HT1080 (cell line): ENCODE data around the gene C1orf167. TPM values are rescaled to one million over a fixed set of nuclear protein-coding genes. Genes with fewer than 3 reads are reported as not detected.
"Not testable (repeated sequence)": the region's sequence is repeated elsewhere in the genome, so short reads cannot be mapped to it uniquely, and the experiment has no call there.

Source experiments
- DNase-seq: peaks from one replicate; pipeline ENCODE4 v3.0.0-alpha.2; 2015; ENCODE audit warnings: low read depth
- total RNA-seq: library from RNA; depleted of rRNA; stranded (reverse); fragments of >200 nt; shearing (Covaris generic); gene quantifications from 2 replicates; pipeline ENCODE4 v1.2.3, GENCODE V29; 2014

Gene C1orf167
- total RNA-seq, 1 experiment from 2014 or later: not detected

DNA sequence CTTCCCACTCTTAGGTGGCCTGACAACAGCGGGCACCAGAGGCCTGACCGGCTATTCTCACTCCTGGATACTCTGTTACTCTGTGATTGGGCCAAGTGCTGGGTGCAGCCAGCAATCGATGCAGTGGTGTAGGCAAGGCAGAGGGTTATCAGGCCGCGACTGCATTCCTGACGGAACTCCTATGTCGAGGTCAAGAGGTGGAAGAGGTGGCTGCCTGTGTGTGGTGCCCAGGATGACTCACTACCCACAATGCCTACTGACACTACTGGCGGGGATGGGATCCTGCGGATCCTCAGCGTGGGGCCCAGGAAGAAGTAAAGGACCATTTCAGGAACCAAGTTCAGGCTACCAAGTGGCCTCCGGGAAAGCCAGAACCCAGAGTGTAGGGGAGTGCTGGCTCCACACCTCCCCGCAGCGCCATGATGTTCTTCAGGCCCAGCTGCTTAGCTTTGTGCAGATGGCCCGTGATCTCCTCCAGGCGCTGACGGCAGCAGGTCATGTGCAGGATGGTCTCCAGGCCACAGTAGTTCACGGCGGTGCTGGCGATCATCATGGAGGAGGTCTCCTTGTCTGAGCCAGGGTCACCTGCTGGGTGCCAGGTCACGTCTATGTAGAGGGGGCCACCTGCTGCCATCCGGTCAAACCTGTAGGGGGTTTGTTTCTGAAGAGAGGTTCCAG is 38.9 kb downstream of the C1orf167 start:
- DNase-seq: peak; percentile 33

DNA sequence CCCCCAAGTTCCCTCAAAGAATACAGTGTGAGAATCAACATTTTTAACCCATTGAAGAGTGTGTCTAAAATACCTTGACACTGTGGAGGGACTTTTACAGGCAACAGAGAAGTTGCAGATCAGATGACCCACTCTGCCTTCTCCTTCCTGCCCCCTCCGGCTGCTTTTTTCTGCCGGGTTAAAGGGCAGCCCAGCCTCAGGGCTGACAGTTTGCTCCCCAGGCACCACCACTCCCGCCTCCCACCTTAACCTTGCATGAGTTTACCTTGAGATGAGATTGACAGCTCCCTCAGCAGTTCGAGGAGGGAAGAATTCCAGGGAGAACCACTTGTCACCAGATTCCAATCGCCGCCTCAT is 40.6 kb downstream of the C1orf167 start:
- no peak for DNase-seq

DNA sequence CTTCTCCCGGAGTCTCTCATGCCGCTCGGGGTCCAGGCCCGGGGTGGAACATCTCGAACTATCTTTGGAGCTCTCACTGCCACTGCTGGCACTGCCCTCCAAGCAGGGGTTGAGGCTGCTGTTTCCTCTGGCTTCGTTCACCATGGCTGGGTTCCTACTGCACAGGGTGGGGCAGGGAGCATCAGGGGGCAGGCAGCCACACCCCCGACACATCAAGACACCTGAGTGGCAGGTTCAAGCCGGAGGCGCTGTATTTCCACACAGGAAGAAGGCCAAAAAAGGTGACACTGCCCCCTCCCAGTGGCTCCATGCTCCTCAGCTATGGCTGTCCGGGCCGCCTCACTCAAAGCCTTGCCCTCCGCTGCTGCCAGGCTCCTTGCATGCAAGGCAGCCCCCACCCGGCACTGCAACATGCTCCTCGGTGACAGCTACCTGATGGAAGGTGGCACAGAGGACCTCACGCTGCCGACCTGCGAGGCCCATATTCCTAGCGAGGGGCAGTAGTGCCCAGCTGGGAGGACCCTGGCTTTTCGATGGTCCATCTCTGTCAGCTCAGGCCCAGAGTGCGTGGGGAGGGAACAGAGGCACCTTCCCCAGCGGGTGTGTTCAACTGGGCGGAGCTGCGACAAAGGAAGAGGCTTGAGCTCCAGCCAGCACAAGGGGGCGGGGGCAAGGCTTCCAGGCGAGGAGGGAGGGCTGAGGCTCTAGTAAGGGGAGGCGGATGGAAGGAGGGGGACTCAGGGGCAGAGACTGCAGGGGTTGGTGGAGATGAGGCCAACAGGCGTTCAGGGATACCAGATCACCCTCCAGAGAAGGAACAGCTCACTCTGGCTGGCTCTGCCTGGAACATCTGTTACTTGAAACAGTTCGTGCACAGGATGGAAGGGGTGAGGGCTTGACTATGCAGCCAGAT is 41.2 kb downstream of the C1orf167 start:
- DNase-seq: peak; percentile 78

DNA sequence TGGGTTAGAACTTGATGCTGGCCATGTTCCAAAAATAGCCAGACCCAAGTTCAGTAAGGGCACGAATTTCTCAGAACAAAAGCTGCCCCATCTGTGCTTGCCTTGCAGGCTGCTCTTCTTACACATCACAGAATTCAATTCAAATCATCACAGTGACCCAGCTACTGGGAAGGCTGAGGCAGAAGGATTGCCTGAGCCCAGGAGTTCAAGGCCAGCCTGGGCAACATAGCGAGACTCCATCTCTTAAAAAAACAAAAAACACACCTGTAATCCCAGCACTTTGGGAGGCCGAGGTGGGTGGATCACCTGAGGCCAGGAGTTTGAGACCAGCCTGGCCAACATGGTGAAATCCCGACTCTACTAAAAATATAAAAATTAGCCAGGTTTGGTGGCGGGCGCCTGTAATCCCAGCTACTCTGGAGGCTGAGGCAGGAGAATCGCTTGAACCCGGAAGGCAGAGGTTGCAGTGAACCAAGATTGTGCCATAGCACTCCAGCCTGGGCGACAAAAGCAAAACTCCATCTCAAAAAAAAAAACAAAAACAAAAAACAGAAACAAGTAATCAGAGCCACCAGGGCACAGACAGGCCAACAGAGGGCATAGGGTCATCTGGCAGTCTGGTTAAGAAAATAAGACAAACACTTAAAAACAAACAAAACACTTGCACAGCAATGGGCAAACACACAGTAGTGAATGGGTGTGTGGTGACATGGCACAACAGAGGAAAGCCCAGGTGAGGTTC is 42.1 kb downstream of the C1orf167 start:
- DNase-seq: not testable (repeated sequence)

DNA sequence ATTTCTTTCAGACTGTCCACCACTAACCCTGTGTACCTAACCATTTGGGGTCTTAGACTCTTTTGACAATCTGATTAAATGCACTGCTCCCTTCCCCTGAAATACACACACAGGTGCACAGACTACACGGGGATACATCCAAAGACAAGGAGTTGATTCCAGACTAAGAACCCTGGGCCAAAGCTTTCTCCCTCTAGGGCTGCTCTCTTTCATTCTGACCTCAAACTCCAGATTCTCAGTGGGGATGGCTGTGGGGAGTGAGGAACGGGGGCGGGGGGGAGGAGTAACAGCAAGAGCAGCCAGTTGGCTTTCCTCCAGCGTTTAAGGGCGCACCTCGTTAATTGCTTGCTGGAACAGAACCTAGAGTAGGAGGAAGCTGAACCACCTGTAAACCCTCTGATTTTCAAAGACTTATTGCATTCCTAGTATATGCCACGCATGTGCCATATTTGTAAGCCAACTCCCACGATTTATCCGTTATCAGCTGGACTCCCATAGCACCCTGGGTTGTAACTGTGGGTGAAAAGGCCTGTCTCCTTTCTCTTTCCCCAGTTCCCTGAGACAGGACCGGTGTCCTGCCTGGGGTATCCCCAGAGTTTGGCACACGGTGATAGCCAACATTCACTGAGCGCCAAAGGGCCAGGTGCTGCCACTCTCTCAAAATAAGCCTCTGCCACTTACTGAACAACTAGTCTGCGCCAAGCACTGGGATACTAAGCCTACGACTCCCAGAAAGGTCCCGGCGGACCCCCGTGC is 42.9 kb downstream of the C1orf167 start:
- no peak for DNase-seq

DNA sequence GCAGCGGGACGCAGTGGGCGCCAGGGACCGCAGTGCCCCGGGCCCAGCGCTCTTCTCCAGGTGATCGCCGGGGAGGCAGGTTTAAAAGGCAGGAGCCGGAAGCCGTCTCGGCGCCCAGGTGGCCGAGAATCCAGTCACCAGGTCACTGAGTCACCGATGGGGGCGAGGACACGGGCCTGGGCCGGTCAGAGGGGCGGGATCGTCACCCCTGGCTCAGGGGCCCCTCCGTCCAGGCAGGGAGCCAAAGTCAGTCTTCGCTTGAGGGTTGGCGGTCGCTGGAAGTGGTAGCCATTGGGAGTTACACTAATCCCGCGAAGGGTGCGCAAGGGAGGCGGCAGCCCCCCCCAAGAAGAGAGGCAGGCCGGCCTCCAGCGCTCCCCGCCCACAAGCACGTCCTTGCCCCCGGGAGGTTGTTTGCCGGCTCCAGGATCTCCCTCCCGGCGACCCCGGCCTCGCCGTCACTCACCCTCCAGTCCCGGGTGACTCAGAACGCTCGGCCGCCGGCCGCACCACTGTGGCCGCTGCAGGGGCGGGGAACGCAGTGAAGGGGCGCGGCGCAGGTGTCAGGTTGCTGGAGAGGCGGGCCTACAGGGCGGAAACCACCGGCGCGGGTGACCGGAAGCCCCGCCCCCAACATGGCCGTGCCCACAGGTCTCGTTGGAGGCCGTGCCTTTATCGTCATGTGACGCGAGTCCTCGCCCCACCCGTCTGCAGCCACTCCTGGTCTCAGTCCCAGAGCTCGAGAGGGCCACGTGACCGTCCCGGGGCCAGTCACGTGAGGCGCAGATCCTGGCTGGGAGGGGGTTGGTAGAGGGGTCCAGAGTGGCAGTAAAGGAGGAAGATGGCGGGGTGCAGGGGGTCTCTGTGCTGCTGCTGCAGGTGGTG is 43.7 kb downstream of the C1orf167 start, which contains the start of the genes CLCN6 and MTHFR:
Gene CLCN6, plus strand, starts transcription at position 770 of the 885 bp plus-strand sequence. Its CDS starts 72 bp downstream, at position 842.
Gene MTHFR, minus strand, starts transcription at position 543 of the 885 bp plus-strand sequence. CDS start 2,848 bp downstream, outside the sequence.
- peak; percentile 100 for DNase-seq

DNA sequence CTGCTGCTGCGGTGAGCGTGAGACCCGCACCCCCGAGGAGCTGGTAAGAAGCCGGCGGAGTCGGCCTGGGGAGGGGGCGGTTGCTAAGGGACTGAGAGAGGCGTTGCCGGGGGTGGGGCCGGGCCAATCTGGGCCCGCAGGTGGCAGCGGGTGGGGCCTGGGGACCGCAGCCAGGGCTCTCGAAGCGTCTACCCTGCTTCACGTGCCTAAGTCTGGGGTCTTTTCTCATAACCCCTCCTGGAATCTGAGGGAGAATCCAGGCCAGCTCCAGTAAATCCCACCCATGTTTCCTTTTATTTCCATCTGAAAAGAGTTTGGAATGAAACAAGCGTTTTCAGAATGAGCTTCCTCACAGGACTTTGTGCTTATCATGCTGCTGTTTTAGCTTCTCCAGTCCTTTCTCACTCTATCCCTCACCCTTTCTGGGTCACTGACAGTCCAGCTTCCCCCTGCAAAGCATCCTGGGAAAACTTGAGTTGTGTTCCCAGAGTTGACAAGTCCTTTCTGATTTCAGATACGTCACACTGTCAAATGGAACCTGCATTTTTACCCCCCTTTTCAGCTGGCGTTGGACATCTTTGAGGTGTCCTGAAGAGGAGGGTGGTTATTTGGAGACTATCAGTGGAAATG is 44.4 kb downstream of the C1orf167 start:
- peak; percentile 30 for DNase-seq

DNA sequence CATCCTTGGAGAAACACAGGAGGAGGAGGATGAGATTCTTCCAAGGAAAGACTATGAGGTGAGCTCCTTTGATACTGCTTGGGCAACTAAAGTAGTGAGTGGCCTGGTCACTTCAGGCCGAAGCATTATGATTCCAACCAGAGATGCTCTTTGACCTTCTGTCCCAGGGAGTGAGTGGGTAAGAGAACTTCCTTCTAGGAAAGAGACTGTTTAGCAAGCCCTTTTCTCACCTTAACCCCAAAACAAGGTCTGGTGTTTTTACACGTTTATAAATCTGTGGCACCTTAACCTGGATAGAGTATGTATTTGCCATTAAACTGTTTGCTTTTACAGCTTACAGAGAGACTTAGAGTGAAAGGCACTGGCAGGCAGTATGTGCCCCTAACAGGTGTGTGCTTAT is 45.1 kb downstream of the C1orf167 start:
- DNase-seq: no peak

DNA sequence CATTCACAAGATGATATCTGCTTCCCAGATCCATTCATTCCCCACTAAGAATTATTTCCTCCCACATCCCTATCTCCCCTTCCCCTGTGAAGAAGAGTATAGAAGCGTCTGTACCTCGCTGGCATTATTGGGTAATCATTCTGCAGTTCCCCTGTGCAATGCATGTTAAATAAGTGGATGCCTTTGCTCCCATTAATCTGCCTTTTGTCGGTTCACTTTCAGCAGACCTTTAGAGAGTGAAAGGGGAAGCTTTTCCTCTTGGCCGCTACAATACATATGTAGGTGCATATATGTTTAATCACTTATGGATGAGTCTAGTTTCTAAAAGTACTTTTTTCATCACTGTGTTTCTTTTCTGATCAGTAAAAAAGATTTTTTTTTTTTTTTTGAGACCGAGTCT is 51.0 kb downstream of the C1orf167 start:
- DNase-seq: no peak

DNA sequence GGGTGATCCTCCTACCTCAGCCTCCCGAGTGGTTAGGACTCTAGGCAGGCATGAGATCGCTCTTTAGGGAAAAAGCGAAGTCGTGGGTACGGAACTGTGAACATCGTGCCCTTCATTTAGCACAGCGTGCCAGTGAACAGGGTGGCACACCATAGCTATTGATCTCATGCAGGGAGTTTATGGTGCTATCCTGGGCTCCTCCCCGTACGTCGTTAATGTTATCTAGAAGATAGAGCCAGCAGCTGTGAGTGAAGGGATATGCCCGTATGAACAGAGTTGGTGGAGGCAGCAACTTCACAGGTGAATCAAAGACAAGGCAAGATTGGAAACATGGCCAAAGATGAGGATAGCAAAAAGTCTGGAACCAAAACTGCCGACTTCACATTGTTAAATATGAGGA is 55.2 kb downstream of the C1orf167 start:
- no peak for DNase-seq

DNA sequence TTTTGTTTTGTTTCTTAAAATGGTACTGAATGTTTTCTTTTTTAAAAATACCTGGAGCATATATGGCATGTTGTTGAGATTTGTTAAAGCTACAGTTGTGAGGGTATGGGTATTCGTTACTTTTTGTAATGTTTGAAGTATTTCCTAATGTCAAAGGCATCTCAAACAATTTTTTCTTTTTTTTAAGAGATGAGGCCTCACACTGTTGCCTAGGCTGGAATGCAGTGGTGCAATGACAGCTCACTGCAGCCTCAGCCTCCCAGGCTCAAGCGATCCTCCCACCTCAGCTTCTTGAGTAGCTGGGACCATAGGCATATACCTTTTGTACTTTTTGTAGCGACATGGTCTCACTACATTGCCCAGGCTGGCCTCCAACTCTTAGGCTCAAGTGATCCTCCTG is 60.1 kb downstream of the C1orf167 start:
- peak; percentile 45 for DNase-seq

DNA sequence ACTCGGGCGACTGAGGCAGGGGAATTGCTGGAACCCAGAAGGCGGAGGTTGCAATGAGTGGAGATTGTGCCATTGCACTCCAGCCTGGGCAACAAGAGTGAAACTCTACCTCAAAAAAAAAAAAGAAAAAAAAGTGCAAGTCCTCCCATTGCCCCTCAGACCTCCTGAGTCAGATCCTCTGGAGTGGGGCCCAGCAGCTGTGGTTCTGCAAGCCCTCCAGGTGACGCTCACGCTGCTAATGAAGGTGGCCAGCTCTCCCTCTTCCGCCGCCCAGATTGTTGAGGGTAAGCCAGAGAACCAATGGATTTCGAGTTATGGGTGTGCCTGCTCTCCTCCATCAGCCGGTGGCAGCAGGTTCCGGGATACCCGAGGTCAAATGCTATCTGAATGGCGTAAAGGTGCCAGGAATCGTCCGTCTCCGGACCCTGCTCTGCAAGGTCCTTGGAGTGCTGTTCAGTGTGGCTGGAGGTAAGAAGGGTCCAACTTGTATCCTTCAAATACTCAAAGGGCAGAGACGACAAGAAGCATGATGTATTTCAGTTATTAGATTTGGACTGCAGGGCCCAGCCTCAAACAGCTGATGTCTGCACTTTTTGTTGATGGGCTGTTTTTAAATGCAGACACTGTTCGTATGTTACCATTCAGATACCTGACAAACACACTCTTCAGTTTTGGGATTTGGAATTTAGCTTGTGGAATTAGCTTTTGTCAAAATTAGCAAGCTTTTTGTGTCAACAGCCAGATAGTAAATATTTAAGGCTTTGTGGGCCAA is 61.6 kb downstream of the C1orf167 start:
- DNase-seq: no peak

DNA sequence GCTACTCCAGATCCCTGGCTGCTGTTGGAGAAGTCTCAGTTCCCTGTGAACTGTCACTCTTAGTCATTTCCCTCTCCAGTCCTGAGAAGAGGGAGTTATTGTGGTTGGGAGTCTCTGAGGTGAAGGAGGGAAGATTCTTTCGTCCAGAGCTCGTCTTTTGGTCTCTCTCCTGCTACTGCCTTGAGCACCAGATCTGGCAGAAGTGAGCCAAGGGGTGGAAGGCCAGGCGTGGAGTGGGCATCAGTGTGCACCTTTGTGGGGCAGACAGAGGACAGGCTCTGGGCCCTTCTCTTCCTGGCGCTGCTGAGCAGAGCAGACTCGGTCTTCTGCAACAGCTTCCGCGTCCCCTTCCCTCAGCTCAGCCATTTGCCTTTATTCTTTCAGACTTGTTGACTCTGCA is 63.1 kb downstream of the C1orf167 start:
- DNase-seq: peak; percentile 68

DNA sequence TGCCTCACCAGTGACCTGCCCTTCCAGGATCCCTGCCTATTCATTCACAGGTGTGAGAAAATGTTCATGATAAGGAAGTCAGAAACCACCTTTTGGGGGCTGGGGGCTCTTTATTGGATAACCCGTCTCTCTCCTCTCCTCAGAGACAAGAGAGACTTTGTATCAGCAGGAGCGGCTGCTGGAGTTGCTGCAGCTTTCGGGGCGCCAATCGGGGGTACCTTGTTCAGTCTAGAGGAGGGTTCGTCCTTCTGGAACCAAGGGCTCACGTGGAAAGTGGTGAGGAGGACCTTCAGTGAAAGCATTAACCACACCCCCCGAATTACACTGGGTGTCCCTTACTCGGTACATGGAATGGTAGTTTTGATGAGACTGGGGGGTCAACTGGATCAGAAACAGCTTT is 65.0 kb downstream of the C1orf167 start:
- no peak for DNase-seq

DNA sequence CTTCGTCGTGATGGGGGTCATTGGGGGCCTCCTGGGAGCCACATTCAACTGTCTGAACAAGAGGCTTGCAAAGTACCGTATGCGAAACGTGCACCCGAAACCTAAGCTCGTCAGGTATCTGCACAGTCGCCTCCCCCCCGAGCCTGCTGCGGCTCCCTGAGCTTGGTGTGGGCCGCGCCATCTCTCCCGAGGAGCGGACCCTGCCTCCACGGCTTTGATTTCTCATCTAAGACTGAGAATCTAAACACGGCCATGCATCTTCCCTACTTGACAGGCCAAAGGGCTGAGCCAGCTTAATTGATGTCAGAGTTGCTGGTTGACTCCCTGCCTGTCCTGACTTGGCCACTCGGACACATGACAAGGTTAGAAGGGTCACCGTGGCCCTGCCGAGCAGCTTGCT is 66.5 kb downstream of the C1orf167 start:
- DNase-seq: no peak

DNA sequence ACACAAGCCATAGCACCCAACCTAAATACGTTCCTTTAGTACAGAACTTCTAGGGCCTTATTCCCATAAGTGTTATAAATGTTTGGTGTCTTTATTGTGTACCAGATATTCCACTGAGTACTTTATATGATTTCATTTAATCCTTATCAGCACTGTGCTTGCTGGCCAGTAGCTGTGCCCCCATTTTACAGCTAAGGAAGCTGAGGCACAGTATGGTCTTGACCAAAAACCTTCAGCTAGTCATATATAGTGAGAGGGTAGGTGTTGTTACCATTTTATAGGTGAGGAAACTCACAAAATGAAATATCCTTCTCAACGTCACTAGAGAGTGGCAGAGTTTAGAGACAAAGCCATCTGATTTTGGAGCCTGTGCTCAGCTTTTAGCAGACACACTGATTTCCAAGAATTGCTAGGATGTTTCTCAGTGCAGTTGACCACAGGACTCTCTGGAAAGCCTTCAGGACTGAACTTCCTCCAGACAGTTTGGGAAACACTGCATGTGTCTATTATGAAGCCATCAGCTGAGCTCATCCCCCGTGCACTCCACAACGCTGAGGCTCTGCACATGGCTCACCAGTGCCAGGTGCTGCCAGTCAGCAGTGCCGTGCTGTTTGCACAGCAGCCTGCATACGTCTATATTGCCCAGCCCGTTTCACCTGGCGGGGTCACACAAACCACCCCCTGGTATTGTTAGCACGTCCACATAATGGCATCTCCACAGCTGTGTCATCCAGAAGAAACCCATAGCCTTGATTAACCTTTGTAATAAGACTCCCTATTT is 70.1 kb downstream of the C1orf167 start:
- no peak for DNase-seq

DNA sequence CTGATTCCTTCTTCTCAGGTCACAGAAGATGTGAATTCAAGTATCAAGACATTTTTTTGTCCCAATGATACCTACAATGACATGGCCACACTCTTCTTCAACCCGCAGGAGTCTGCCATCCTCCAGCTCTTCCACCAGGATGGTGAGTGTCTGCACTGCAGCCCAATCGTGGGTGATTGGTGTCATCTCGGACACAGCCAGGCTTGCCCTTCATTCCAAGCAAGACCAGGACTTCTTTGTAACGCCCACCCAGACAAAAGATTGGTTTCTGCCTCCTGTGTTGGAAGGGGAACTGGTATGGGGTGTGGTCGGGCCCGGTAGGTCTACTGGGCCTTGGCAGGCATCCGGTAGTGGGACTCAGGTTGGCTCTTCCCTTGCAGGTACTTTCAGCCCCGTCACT is 71.5 kb downstream of the C1orf167 start:
- no peak for DNase-seq

DNA sequence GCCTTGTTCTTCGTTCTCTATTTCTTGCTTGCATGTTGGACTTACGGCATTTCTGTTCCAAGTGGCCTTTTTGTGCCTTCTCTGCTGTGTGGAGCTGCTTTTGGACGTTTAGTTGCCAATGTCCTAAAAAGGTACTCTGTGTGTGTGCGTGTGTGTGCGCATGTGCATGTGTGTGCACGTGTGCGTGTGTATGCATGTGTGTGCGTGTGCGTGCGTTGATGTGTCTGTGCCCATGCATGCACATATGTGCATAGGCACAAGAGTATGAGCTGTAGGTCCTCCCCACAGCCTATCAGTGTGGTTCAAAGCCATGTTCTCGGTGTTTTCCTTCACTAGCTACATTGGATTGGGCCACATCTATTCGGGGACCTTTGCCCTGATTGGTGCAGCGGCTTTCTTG is 71.9 kb downstream of the C1orf167 start:
- DNase-seq: no peak
